Measurements from ENCODE around the gene DRC1.

DNA sequence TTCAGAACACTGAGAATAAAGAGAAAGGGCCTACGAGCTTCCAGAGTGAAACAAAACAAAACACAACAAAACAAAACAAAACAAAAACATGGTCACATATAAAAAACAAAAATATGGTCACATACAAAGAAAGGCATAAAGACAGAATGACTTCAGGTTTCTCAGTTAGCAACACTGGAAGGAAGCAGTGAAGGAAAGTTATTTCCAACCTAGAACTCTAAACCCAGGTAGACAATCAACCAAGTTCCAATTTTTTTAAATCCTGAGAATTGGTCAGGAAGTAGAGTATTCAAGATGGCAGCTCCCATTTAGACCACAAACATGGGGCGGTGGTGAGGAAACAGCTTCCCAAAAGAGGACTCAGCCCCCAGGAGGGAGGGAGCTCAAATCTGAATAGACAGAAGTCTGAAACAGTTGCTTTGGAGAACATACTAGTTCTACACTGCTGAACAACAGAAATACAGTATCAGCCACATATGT, 9.1 kb downstream of the DRC1 start:
- TF ChIP-seq CTCF (conservative IDR thresholded peaks at IDR 0.05 in 1 of 2, IDR thresholded peaks at IDR 0.05 in 1 of 2; ENCODE audit: low read depth in 1 of 2, low read length in 2 of 2) = no peak
- no peak for TF ChIP-seq EZH2 (IDR thresholded peaks at IDR 0.05; ENCODE audit: low read length, missing control alignments)
